ENCODE data around the gene OSBP2.

DNA sequence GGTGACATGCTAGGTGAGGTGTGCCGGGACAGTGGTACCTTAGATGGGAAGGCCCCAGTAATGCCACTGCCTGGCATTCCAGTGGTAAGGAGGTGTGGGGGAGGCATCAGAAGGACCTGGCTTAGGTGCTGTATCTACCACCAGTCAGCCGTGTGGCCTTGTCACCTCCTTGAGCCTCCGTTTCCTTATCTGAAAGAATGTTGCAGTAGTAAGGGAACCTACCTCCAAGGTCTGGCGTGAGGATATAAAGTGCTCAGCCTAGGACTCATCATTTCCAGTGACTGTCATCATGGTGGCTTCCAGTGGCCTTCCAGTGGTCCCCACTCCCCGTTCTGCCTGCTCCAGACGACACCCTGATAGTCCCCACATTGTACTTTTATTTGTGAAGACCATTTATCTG lies 20.2 kb upstream of the OSBP2 start:
- TF ChIP-seq EZH2 (IDR thresholded peaks at IDR 0.05; ENCODE audit: low read length, unreplicated experiment), result no peak
- TF ChIP-seq CTCF (conservative IDR thresholded peaks at IDR 0.05; ENCODE audit: low read depth, low read length), result no peak

Data from PC-3 (cell line).